Natural killer cell (primary cell): ENCODE measurements around the gene ANK3. TPM values are rescaled to one million over a fixed set of nuclear protein-coding genes. Genes with fewer than 3 reads are reported as not detected.

Experiments
- ATAC-seq, 3 donors: fragments of 150-1000 bp in 2 of 3; fragments of 200-7000 bp in 1 of 3; cut with Tn5 transposase; 1 replicate in 1 of 3; 2 replicates in 2 of 3; pipeline ENCODE4 v1.10.0; 2021; ENCODE audit warnings: mild to moderate bottlenecking in 2 of 3, moderate library complexity in 2 of 3
- DNase-seq, 2 donors: peaks; one replicate each; pipeline versions ENCODE4 v3.0.0 to v3.0.0-alpha.2; 2013 to 2021; ENCODE audit warnings: mixed read lengths in 1 of 2
- H3K27ac ChIP-seq: one replicate; pipeline ENCODE4 v1.5.1; 2013; ENCODE audit warnings: mild to moderate bottlenecking, low read length
- H3K27me3 ChIP-seq: one replicate; pipeline ENCODE4 v1.6.1; 2013; ENCODE audit warnings: low read length; ENCODE audit not compliant: control insufficient read depth, insufficient read depth
- H3K36me3 ChIP-seq: one replicate; pipeline ENCODE4 v1.6.1; 2013; ENCODE audit warnings: low read length; ENCODE audit not compliant: control insufficient read depth, insufficient read depth
- H3K4me1 ChIP-seq: one replicate; pipeline ENCODE4 v1.6.1; 2013; ENCODE audit warnings: low read length; ENCODE audit not compliant: control insufficient read depth, insufficient read depth
- H3K4me3 ChIP-seq: one replicate; pipeline ENCODE4 v1.5.1; 2013; ENCODE audit warnings: low read length
- H3K9me3 ChIP-seq: one replicate; pipeline ENCODE4 v1.6.1; 2013; ENCODE audit warnings: low read length; ENCODE audit not compliant: control insufficient read depth, insufficient read depth
- H3K27ac Mint-ChIP-seq, 2 donors: one replicate each; pipeline ENCODE4 v1.8.0; 2022; ENCODE audit warnings: mild to moderate bottlenecking in 2 of 2, mixed read lengths in 2 of 2, moderate library complexity in 1 of 2
- H3K27me3 Mint-ChIP-seq, 2 donors: one replicate each; pipeline ENCODE4 v1.8.0; 2022; ENCODE audit warnings: low read depth in 2 of 2, mixed read lengths in 2 of 2
- H3K36me3 Mint-ChIP-seq: one replicate; pipeline ENCODE4 v1.8.0; 2022; ENCODE audit warnings: mixed read lengths
- H3K4me1 Mint-ChIP-seq, 2 donors: one replicate each; pipeline ENCODE4 v1.8.0; 2022; ENCODE audit warnings: mixed read lengths in 2 of 2
- H3K4me3 Mint-ChIP-seq: one replicate; pipeline ENCODE4 v1.8.0; 2022; ENCODE audit warnings: mild to moderate bottlenecking, moderate library complexity, mixed read lengths
- H3K9me3 Mint-ChIP-seq, 2 donors: one replicate each; pipeline ENCODE4 v1.8.0; 2022; ENCODE audit warnings: mixed read lengths in 2 of 2
- WGBS: methylation state at CpG from one replicate; pipeline ENCODE4 v1.1.7; 2013; ENCODE audit warnings: missing lambda C conversion rate; ENCODE audit not compliant: insufficient coverage; 5-methylcytosine and 5-hydroxymethylcytosine counted together
- intact Hi-C: fragments of 100-400 bp; cut with micrococcal nuclease; formaldehyde crosslinking; loops from one replicate; pipeline ENCODE4 v1.14.2; 2022
- total RNA-seq, 4 donors: library from RNA; stranded (reverse); fragments of 120-200 nt in 1 of 4; gene quantifications; one replicate each; pipeline versions ENCODE4 v1.2.3 to v1.2.4, GENCODE V29; 2013 to 2022
- TF ChIP-seq, protein P1 (sequence below): fragments of 200-600 bp; IDR thresholded peaks from one replicate; pipeline ENCODE4 v1.8.0; 2022; ENCODE audit warnings: antibody characterized with exemption

Gene ANK3
- total RNA-seq, 3 donors from 2014 or later (not counting 1 experiment from before 2014, with no cell fraction given), result 4.4 to 12.9 (median 11.4) TPM

- H3K27me3 Mint-ChIP-seq, result no peaks in the 10 kb centered on the region
- H3K9me3 Mint-ChIP-seq, result no peaks in the 10 kb centered on the region
- H3K36me3 Mint-ChIP-seq, result no peaks in the 10 kb centered on the region
- TF ChIP-seq, protein P1, sequence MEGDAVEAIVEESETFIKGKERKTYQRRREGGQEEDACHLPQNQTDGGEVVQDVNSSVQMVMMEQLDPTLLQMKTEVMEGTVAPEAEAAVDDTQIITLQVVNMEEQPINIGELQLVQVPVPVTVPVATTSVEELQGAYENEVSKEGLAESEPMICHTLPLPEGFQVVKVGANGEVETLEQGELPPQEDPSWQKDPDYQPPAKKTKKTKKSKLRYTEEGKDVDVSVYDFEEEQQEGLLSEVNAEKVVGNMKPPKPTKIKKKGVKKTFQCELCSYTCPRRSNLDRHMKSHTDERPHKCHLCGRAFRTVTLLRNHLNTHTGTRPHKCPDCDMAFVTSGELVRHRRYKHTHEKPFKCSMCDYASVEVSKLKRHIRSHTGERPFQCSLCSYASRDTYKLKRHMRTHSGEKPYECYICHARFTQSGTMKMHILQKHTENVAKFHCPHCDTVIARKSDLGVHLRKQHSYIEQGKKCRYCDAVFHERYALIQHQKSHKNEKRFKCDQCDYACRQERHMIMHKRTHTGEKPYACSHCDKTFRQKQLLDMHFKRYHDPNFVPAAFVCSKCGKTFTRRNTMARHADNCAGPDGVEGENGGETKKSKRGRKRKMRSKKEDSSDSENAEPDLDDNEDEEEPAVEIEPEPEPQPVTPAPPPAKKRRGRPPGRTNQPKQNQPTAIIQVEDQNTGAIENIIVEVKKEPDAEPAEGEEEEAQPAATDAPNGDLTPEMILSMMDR, result no peak
- intact Hi-C loops, result no loop called here
- H3K4me1 Mint-ChIP-seq, result no peaks in the 10 kb centered on the region
- H3K27ac ChIP-seq, result no peak overlapping the region
- H3K36me3 ChIP-seq, result no peaks in the 10 kb centered on the region
- no peak overlapping the region for H3K4me3 Mint-ChIP-seq
- 100% methylated on average over 1 of the region's 2 CpGs for WGBS
- DNase-seq (no peak), ATAC-seq (no peak)
- no peaks in the 10 kb centered on the region for H3K4me1 ChIP-seq
- H3K27me3 ChIP-seq, result no peaks in the 10 kb centered on the region
- H3K9me3 ChIP-seq, result no peaks in the 10 kb centered on the region
- H3K27ac Mint-ChIP-seq, result no peak overlapping the region
- H3K4me3 ChIP-seq, result no peak overlapping the region
Observed at GRCh38 chr10:60137292-60137992, 252.2 kb downstream of the ANK3 start.

DNA sequence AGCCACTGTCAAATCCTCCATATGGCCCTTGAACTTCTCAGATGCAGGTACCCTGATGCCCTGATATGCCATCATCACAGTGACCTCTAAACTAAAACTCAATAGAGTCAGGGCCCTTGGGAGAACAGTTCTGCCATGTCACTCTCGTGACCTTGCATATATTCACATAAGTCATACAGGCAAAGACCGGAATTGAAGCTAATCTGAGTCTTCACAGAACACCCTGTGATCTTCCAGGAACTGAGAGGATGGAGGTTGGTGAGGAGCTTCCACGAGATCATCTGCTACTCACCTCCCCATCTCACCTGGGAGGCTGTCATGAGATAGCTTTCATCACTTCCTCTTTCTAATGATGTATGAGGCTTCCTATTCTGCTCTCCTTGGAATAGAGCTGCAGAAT, 254.7 kb downstream of the ANK3 start:
- Histone ChIP-seq H3K4me1 (no peaks in the 10 kb centered on the region), H3K4me3 (no peak overlapping the region), H3K9me3 (no peaks in the 10 kb centered on the region), H3K27me3 (no peaks in the 10 kb centered on the region), H3K27ac (no peak overlapping the region), H3K36me3 (no peaks in the 10 kb centered on the region)
- 88% methylated on average over 1 of the region's 3 CpGs for WGBS
- no peaks in the 10 kb centered on the region for H3K9me3 Mint-ChIP-seq
- no peaks in the 10 kb centered on the region for H3K36me3 Mint-ChIP-seq
- intact Hi-C loops, result no loop called here
- no peaks in the 10 kb centered on the region for H3K27me3 Mint-ChIP-seq
- H3K4me1 Mint-ChIP-seq, result no peaks in the 10 kb centered on the region
- DNase-seq (no peak), ATAC-seq (no peak)
- TF ChIP-seq, protein P1, result no peak
- no peak overlapping the region for H3K4me3 Mint-ChIP-seq
- H3K27ac Mint-ChIP-seq, result no peak overlapping the region

GRCh38 chr10:60134548-60134947, 255.1 kb downstream of the ANK3 start:
- Histone ChIP-seq H3K9me3 (no peaks in the 10 kb centered on the region), H3K4me1 (no peaks in the 10 kb centered on the region), H3K27me3 (no peaks in the 10 kb centered on the region), H3K4me3 (no peak overlapping the region), H3K27ac (no peak overlapping the region), H3K36me3 (no peaks in the 10 kb centered on the region)
- no peak for DNase-seq
- Mint-ChIP-seq H3K9me3 (no peaks in the 10 kb centered on the region), H3K36me3 (no peaks in the 10 kb centered on the region), H3K4me3 (no peak overlapping the region), H3K4me1 (no peaks in the 10 kb centered on the region), H3K27me3 (no peaks in the 10 kb centered on the region), H3K27ac (no peak overlapping the region)
- WGBS, result 100% methylated on average over 1 of the region's 1 CpG
- intact Hi-C loops, result no loop called here
- ATAC-seq, result no peak
- TF ChIP-seq, protein P1, result no peak

DNA sequence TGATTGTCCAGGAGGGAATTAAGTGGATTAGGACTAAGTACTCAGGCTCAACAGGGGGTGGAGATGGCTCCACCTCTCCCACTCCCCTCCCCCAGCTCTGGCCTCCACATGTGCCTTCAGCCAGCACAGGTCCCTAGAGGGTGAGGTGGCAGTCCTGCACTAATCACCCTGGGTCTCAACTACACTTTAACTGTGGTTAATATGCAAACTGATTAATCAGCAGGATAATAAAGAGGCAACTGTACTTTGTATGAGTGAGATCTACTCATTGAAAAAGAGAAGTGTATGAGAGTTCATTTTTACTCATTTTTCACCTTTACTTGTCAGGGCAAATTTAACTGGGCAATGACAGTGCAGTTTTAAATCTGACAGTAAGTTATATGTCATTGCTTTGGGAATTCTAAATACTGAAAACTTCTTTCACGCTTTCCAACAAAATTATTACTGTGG, 259.5 kb downstream of the ANK3 start:
- ATAC-seq (no peak), DNase-seq (no peak)
- Mint-ChIP-seq H3K27me3 (no peaks in the 10 kb centered on the region), H3K9me3 (no peaks in the 10 kb centered on the region), H3K4me3 (no peak overlapping the region), H3K27ac (no peak overlapping the region), H3K4me1 (no peaks in the 10 kb centered on the region), H3K36me3 (no peaks in the 10 kb centered on the region)
- Histone ChIP-seq H3K36me3 (no peaks in the 10 kb centered on the region), H3K27ac (no peak overlapping the region), H3K4me3 (no peak overlapping the region), H3K4me1 (no peaks in the 10 kb centered on the region), H3K27me3 (no peaks in the 10 kb centered on the region), H3K9me3 (no peaks in the 10 kb centered on the region)
- WGBS, result no CpG with 5 or more reads among the region's 1 CpG
- intact Hi-C loops, result no loop called here
- TF ChIP-seq, protein P1, result no peak
